Measurements from ENCODE around the gene RNF6. TPM values are rescaled to one million over a fixed set of nuclear protein-coding genes. Genes with fewer than 3 reads are reported as not detected.

Gene RNF6
- total and polyA plus RNA-seq, 3 experiments from 2014 or later: 44.7 to 65.0 (median 64.6) TPM

- CTCF ChIA-PET: no interaction called here
- Mint-ChIP-seq H3K4me3 (no peak overlapping the region), H3K36me3 (no peaks in the 10 kb centered on the region), H3K4me1 (no peaks in the 10 kb centered on the region), H3K27ac (no peak overlapping the region), H3K9me3 (peaks cover 0 to 2% (median 0%) of the 10 kb centered on the region in 5 donors), H3K27me3 (peaks cover 5 to 12% of the 10 kb centered on the region in 2 donors)
- Histone ChIP-seq H3K4me3 (ENCODE audit: low read length) (no peak overlapping the region), H3K27ac (ENCODE audit: low read depth, low read length) (no peak overlapping the region), H3K9me3 (ENCODE audit: low read length) (no peaks in the 10 kb centered on the region), H3K36me3 (ENCODE audit: insufficient read depth, low read length) (no peaks in the 10 kb centered on the region), H3K27me3 (ENCODE audit: insufficient read depth, low read length, poor library complexity, severe bottlenecking) (no peaks in the 10 kb centered on the region), H3K4me1 (ENCODE audit: insufficient read depth, low read length) (no peaks in the 10 kb centered on the region)
- no peak for DNase-seq
- POLR2A ChIA-PET: no interaction called here
Observed at GRCh38 chr13:26247011-26247410, 24.9 kb upstream of the RNF6 start.

- Mint-ChIP-seq H3K4me3 (no peak overlapping the region), H3K4me1 (no peaks in the 10 kb centered on the region), H3K27me3 (peaks cover 5 to 16% of the 10 kb centered on the region in 2 donors), H3K9me3 (peaks cover 0 to 2% (median 0%) of the 10 kb centered on the region in 5 donors), H3K27ac (no peak overlapping the region), H3K36me3 (no peaks in the 10 kb centered on the region)
- no peak overlapping the region for H3K4me3 ChIP-seq (ENCODE audit: low read length)
- H3K27me3 ChIP-seq (ENCODE audit: insufficient read depth, low read length, poor library complexity, severe bottlenecking): no peaks in the 10 kb centered on the region
- no peaks in the 10 kb centered on the region for H3K9me3 ChIP-seq (ENCODE audit: low read length)
- H3K4me1 ChIP-seq (ENCODE audit: insufficient read depth, low read length): no peaks in the 10 kb centered on the region
- CTCF ChIA-PET: interaction anchor here (0.9 kb wide), 1 partner anchor 57 kb away, joined by 3 read pairs; no protein-coding TSS in a partner anchor
- no peak for DNase-seq
- H3K36me3 ChIP-seq (ENCODE audit: insufficient read depth, low read length): no peaks in the 10 kb centered on the region
- H3K27ac ChIP-seq (ENCODE audit: low read depth, low read length): no peak overlapping the region
- POLR2A ChIA-PET: no interaction called here
Observed at GRCh38 chr13:26246154-26246553, 24.0 kb upstream of the RNF6 start.

GRCh38 chr13:26236296-26236695, 14.2 kb upstream of the RNF6 start:
- Mint-ChIP-seq H3K9me3 (no peaks in the 10 kb centered on the region), H3K4me1 (no peaks in the 10 kb centered on the region), H3K27me3 (peaks cover 16 to 40% of the 10 kb centered on the region in 2 donors), H3K4me3 (no peak overlapping the region), H3K27ac (no peak overlapping the region), H3K36me3 (no peaks in the 10 kb centered on the region)
- no peak overlapping the region for H3K27ac ChIP-seq (ENCODE audit: low read depth, low read length)
- POLR2A ChIA-PET: no interaction called here
- CTCF ChIA-PET: interaction anchor here (0.8 kb wide), 1 partner anchor 14 kb away, joined by 3 read pairs; the partner anchor contains the start of gene RNF6
- no peak overlapping the region for H3K4me3 ChIP-seq (ENCODE audit: low read length)
- no peaks in the 10 kb centered on the region for H3K36me3 ChIP-seq (ENCODE audit: insufficient read depth, low read length)
- no peak for DNase-seq
- H3K27me3 ChIP-seq (ENCODE audit: insufficient read depth, low read length, poor library complexity, severe bottlenecking): no peaks in the 10 kb centered on the region
- H3K4me1 ChIP-seq (ENCODE audit: insufficient read depth, low read length): no peaks in the 10 kb centered on the region
- H3K9me3 ChIP-seq (ENCODE audit: low read length): no peaks in the 10 kb centered on the region

GRCh38 chr13:26230703-26231102, 8.6 kb upstream of the RNF6 start:
- DNase-seq: no peak
- ChIA-PET CTCF (no interaction called here), POLR2A (no interaction called here)
- H3K27me3 ChIP-seq (ENCODE audit: insufficient read depth, low read length, poor library complexity, severe bottlenecking): no peaks in the 10 kb centered on the region
- H3K4me3 Mint-ChIP-seq: no peak overlapping the region
- H3K27ac ChIP-seq (ENCODE audit: low read depth, low read length): no peak overlapping the region
- H3K9me3 ChIP-seq (ENCODE audit: low read length): no peaks in the 10 kb centered on the region
- no peaks in the 10 kb centered on the region for H3K4me1 Mint-ChIP-seq
- H3K27ac Mint-ChIP-seq: no peak overlapping the region
- H3K36me3 ChIP-seq (ENCODE audit: insufficient read depth, low read length): no peaks in the 10 kb centered on the region
- H3K4me1 ChIP-seq (ENCODE audit: insufficient read depth, low read length): no peaks in the 10 kb centered on the region
- H3K9me3 Mint-ChIP-seq: no peaks in the 10 kb centered on the region
- peaks cover 7 to 26% of the 10 kb centered on the region in 2 donors for H3K27me3 Mint-ChIP-seq
- no peak overlapping the region for H3K4me3 ChIP-seq (ENCODE audit: low read length)
- H3K36me3 Mint-ChIP-seq: peaks cover 0 to 2% (median 0%) of the 10 kb centered on the region in 3 donors

- H3K36me3 ChIP-seq (ENCODE audit: insufficient read depth, low read length): no peaks in the 10 kb centered on the region
- Mint-ChIP-seq H3K36me3 (peaks cover 0 to 2% (median 0%) of the 10 kb centered on the region in 3 donors), H3K27me3 (peaks cover 2 to 21% of the 10 kb centered on the region in 2 donors), H3K9me3 (no peaks in the 10 kb centered on the region), H3K4me3 (no peak overlapping the region), H3K27ac (no peak overlapping the region), H3K4me1 (no peaks in the 10 kb centered on the region)
- H3K27ac ChIP-seq (ENCODE audit: low read depth, low read length): no peak overlapping the region
- H3K9me3 ChIP-seq (ENCODE audit: low read length): no peaks in the 10 kb centered on the region
- CTCF ChIA-PET: interaction anchor here (1.2 kb wide), 1 partner anchor 45 kb away, joined by 4 read pairs; no protein-coding TSS in a partner anchor
- H3K4me1 ChIP-seq (ENCODE audit: insufficient read depth, low read length): no peaks in the 10 kb centered on the region
- H3K27me3 ChIP-seq (ENCODE audit: insufficient read depth, low read length, poor library complexity, severe bottlenecking): no peaks in the 10 kb centered on the region
- POLR2A ChIA-PET: no interaction called here
- no peak for DNase-seq
- no peak overlapping the region for H3K4me3 ChIP-seq (ENCODE audit: low read length)
Observed at GRCh38 chr13:26229080-26229615, 7.0 kb upstream of the RNF6 start.

GRCh38 chr13:26228096-26228495, 6.0 kb upstream of the RNF6 start:
- H3K4me3 ChIP-seq (ENCODE audit: low read length): no peak overlapping the region
- H3K27ac ChIP-seq (ENCODE audit: low read depth, low read length): no peak overlapping the region
- no peaks in the 10 kb centered on the region for H3K27me3 ChIP-seq (ENCODE audit: insufficient read depth, low read length, poor library complexity, severe bottlenecking)
- Mint-ChIP-seq H3K4me1 (peaks cover 3 to 5% (median 4%) of the 10 kb centered on the region in 3 donors), H3K4me3 (no peak overlapping the region), H3K27ac (no peak overlapping the region), H3K27me3 (peaks cover 2 to 17% of the 10 kb centered on the region in 2 donors), H3K9me3 (no peaks in the 10 kb centered on the region), H3K36me3 (peaks cover 0 to 2% (median 0%) of the 10 kb centered on the region in 3 donors)
- H3K36me3 ChIP-seq (ENCODE audit: insufficient read depth, low read length): no peaks in the 10 kb centered on the region
- H3K4me1 ChIP-seq (ENCODE audit: insufficient read depth, low read length): no peaks in the 10 kb centered on the region
- POLR2A ChIA-PET: no interaction called here
- H3K9me3 ChIP-seq (ENCODE audit: low read length): no peaks in the 10 kb centered on the region
- CTCF ChIA-PET: no interaction called here
- no peak for DNase-seq

- POLR2A ChIA-PET: no interaction called here
Observed at GRCh38 chr13:26227166-26227971, 5.3 kb upstream of the RNF6 start.

GRCh38 chr13:26225896-26226617, 3.9 kb upstream of the RNF6 start:
- CTCF ChIA-PET: no interaction called here
- Mint-ChIP-seq H3K27me3 (peaks cover 0 to 17% of the 10 kb centered on the region in 2 donors), H3K36me3 (peaks cover 0 to 10% (median 6%) of the 10 kb centered on the region in 3 donors), H3K4me3 (peak overlapping the region in 1 of 7 donors; percentile 20), H3K9me3 (no peaks in the 10 kb centered on the region), H3K4me1 (peaks cover 20 to 22% (median 20%) of the 10 kb centered on the region in 3 donors), H3K27ac (peak overlapping the region in 1 of 8 donors; percentile 37)
- Histone ChIP-seq H3K36me3 (ENCODE audit: insufficient read depth, low read length) (no peaks in the 10 kb centered on the region), H3K27me3 (ENCODE audit: insufficient read depth, low read length, poor library complexity, severe bottlenecking) (no peaks in the 10 kb centered on the region), H3K27ac (ENCODE audit: low read depth, low read length) (no peak overlapping the region), H3K4me1 (ENCODE audit: insufficient read depth, low read length) (peaks cover 9% of the 10 kb centered on the region), H3K9me3 (ENCODE audit: low read length) (no peaks in the 10 kb centered on the region), H3K4me3 (ENCODE audit: low read length) (no peak overlapping the region)
- POLR2A ChIA-PET: no interaction called here
- DNase-seq: no peak

More at GRCh38 chr13:26227166-26227971, 5.3 kb upstream of the RNF6 start:
- no peak for DNase-seq
- peak overlapping the region in 1 of 8 donors; percentile 12 for H3K27ac Mint-ChIP-seq
- CTCF ChIA-PET: no interaction called here
- no peaks in the 10 kb centered on the region for H3K27me3 ChIP-seq (ENCODE audit: insufficient read depth, low read length, poor library complexity, severe bottlenecking)
- H3K27me3 Mint-ChIP-seq: peaks cover 2 to 17% of the 10 kb centered on the region in 2 donors
- H3K36me3 ChIP-seq (ENCODE audit: insufficient read depth, low read length): no peaks in the 10 kb centered on the region
- H3K4me3 ChIP-seq (ENCODE audit: low read length): no peak overlapping the region
- peak overlapping the region in 1 of 7 donors; percentile 34 for H3K4me3 Mint-ChIP-seq
- peaks cover 11 to 12% (median 11%) of the 10 kb centered on the region in 3 donors for H3K4me1 Mint-ChIP-seq
- H3K9me3 ChIP-seq (ENCODE audit: low read length): no peaks in the 10 kb centered on the region
- no peaks in the 10 kb centered on the region for H3K9me3 Mint-ChIP-seq
- peaks cover 0 to 2% (median under 1%) of the 10 kb centered on the region in 3 donors for H3K36me3 Mint-ChIP-seq
- H3K4me1 ChIP-seq (ENCODE audit: insufficient read depth, low read length): peaks cover 7% of the 10 kb centered on the region
- H3K27ac ChIP-seq (ENCODE audit: low read depth, low read length): no peak overlapping the region
